Lower lobe of right lung (tissue), 2 donors: ENCODE data around the gene RNASEH2B. TPM values are rescaled to one million over a fixed set of nuclear protein-coding genes. Genes with fewer than 3 reads are reported as not detected.

ENCODE experiments used
- ATAC-seq, 2 donors: fragments of 200-7000 bp; cut with Tn5 transposase; one replicate each; pipeline ENCODE4 v1.9.1; 2020 to 2022; ENCODE audit warnings: mild to moderate bottlenecking in 2 of 2, moderate library complexity in 2 of 2
- DNase-seq: peaks from one replicate; pipeline ENCODE4 v3.0.0-alpha.2; 2020
- H3K27ac ChIP-seq: fragments of 200-600 bp; one replicate; pipeline ENCODE4 v1.8.0; 2022
- H3K27me3 ChIP-seq: fragments of 200-600 bp; one replicate; pipeline ENCODE4 v1.8.0; 2022; ENCODE audit warnings: low read depth
- H3K36me3 ChIP-seq: fragments of 200-600 bp; one replicate; pipeline ENCODE4 v1.8.0; 2022; ENCODE audit warnings: mild to moderate bottlenecking
- H3K4me1 ChIP-seq: fragments of 200-600 bp; one replicate; pipeline ENCODE4 v1.8.0; 2022
- H3K4me3 ChIP-seq: fragments of 200-600 bp; one replicate; pipeline ENCODE4 v1.8.0; 2022; ENCODE audit warnings: mild to moderate bottlenecking
- H3K9me3 ChIP-seq: fragments of 200-600 bp; one replicate; pipeline ENCODE4 v1.8.0; 2022
- CTCF ChIP-seq: fragments of 200-600 bp; IDR thresholded peaks from one replicate; pipeline ENCODE4 v1.8.0; 2022; ENCODE audit warnings: antibody characterized with exemption, mild to moderate bottlenecking
- intact Hi-C: fragments of 100-400 bp; cut with DNase I; formaldehyde crosslinking; loops from one replicate; pipeline ENCODE4 v1.11.0; 2022
- total RNA-seq: library from RNA; stranded (reverse); fragmentation: NEBNext Ultra II Directional; extraction: Animal tissue kit (Norgen Biotek cat#: 25700); gene quantifications from one replicate; pipeline ENCODE4 v1.2.1, GENCODE V29; 2021
- donor health status: DM: no; HTN: yes; CAD: no; lungs with severe emphysema.

The RNASEH2B gene
- total RNA-seq, 1 donor from 2014 or later, result 50.7 TPM

GRCh38 chr13:50945669-50946068, 36.1 kb downstream of the RNASEH2B start:
- intact Hi-C loops, result no loop called here
- H3K4me1 ChIP-seq, result no peaks in the 10 kb centered on the region
- no peak for DNase-seq
- no peak overlapping the region for H3K27ac ChIP-seq
- no peak for TF ChIP-seq CTCF
- H3K4me3 ChIP-seq, result no peak overlapping the region
- peaks cover 45% of the 10 kb centered on the region for H3K36me3 ChIP-seq
- no peaks in the 10 kb centered on the region for H3K27me3 ChIP-seq
- ATAC-seq, result no peak
- H3K9me3 ChIP-seq, result no peaks in the 10 kb centered on the region

- ATAC-seq (no peak), DNase-seq (no peak)
- Histone ChIP-seq H3K9me3 (no peaks in the 10 kb centered on the region), H3K4me3 (no peak overlapping the region), H3K27ac (no peak overlapping the region), H3K36me3 (peaks cover 22% of the 10 kb centered on the region), H3K4me1 (no peaks in the 10 kb centered on the region), H3K27me3 (no peaks in the 10 kb centered on the region)
- intact Hi-C loops, result no loop called here
- TF ChIP-seq CTCF, result no peak
Observed at GRCh38 chr13:50948601-50949000, 39.0 kb downstream of the RNASEH2B start.

GRCh38 chr13:50950849-50951248, 41.3 kb downstream of the RNASEH2B start:
- no peak for ATAC-seq

GRCh38 chr13:50951366-50951765, 41.8 kb downstream of the RNASEH2B start:
- ATAC-seq, result no peak
- intact Hi-C loops, result no loop called here
- Histone ChIP-seq H3K36me3 (peaks cover 25% of the 10 kb centered on the region), H3K4me3 (no peak overlapping the region), H3K9me3 (no peaks in the 10 kb centered on the region), H3K4me1 (no peaks in the 10 kb centered on the region), H3K27me3 (no peaks in the 10 kb centered on the region), H3K27ac (no peak overlapping the region)
- DNase-seq, result no peak
- no peak for TF ChIP-seq CTCF

More at GRCh38 chr13:50950849-50951248, 41.3 kb downstream of the RNASEH2B start:
- H3K27ac ChIP-seq, result no peak overlapping the region
- no peaks in the 10 kb centered on the region for H3K27me3 ChIP-seq
- no peak overlapping the region for H3K4me3 ChIP-seq
- intact Hi-C loops, result no loop called here
- no peaks in the 10 kb centered on the region for H3K4me1 ChIP-seq
- H3K9me3 ChIP-seq, result no peaks in the 10 kb centered on the region
- no peak for TF ChIP-seq CTCF
- H3K36me3 ChIP-seq, result peaks cover 20% of the 10 kb centered on the region
- no peak for DNase-seq

- H3K27ac ChIP-seq, result no peak overlapping the region
- H3K4me3 ChIP-seq, result no peak overlapping the region
- ATAC-seq (no peak), DNase-seq (no peak)
- peaks cover 30% of the 10 kb centered on the region for H3K36me3 ChIP-seq
- intact Hi-C loops, result no loop called here
- H3K4me1 ChIP-seq, result no peaks in the 10 kb centered on the region
- H3K27me3 ChIP-seq, result no peaks in the 10 kb centered on the region
- TF ChIP-seq CTCF, result no peak
- no peaks in the 10 kb centered on the region for H3K9me3 ChIP-seq
Observed at GRCh38 chr13:50955241-50955640, 45.6 kb downstream of the RNASEH2B start.

- no peak for ATAC-seq
- no peak overlapping the region for H3K27ac ChIP-seq
- no peaks in the 10 kb centered on the region for H3K9me3 ChIP-seq
- H3K36me3 ChIP-seq, result peaks cover 32% of the 10 kb centered on the region
- H3K4me1 ChIP-seq, result no peaks in the 10 kb centered on the region
- intact Hi-C loops, result no loop called here
- H3K27me3 ChIP-seq, result no peaks in the 10 kb centered on the region
- no peak overlapping the region for H3K4me3 ChIP-seq
- no peak for DNase-seq
- TF ChIP-seq CTCF, result no peak
Observed at GRCh38 chr13:50955798-50956197, 46.2 kb downstream of the RNASEH2B start.
